HG03060 (cell line): ENCODE data around the gene RPL38.

ENCODE experiments used
- ATAC-seq: cut with Tn5 transposase; IDR thresholded peaks from one replicate; pipeline ENCODE4 v1.9.1; 2021; ENCODE audit warnings: low read depth, moderate number of reproducible peaks; ENCODE audit not compliant: unreplicated experiment

Gene RPL38

GRCh38 chr17:74223901-74224300 is 20.4 kb downstream of the RPL38 start:
- no peak for ATAC-seq

- ATAC-seq: no peak
Observed at GRCh38 chr17:74224959-74225725, 21.7 kb downstream of the RPL38 start.

- no peak for ATAC-seq
Observed at GRCh38 chr17:74226252-74226651, 22.8 kb downstream of the RPL38 start.

- no peak for ATAC-seq
Observed at GRCh38 chr17:74227271-74228080, 24.0 kb downstream of the RPL38 start.

GRCh38 chr17:74228306-74228978 is 25.0 kb downstream of the RPL38 start:
- ATAC-seq: no peak

- ATAC-seq: no peak
Observed at GRCh38 chr17:74230896-74231295, 27.4 kb downstream of the RPL38 start.

GRCh38 chr17:74231928-74232907 is 28.7 kb downstream of the RPL38 start:
- no peak for ATAC-seq

GRCh38 chr17:74233937-74234336 is 30.5 kb downstream of the RPL38 start:
- no peak for ATAC-seq

GRCh38 chr17:74234486-74234885 is 31.0 kb downstream of the RPL38 start:
- ATAC-seq: no peak

GRCh38 chr17:74235040-74235581 is 31.6 kb downstream of the RPL38 start:
- ATAC-seq: no peak

GRCh38 chr17:74235911-74236371 is 32.5 kb downstream of the RPL38 start:
- no peak for ATAC-seq

GRCh38 chr17:74237321-74237720 is 33.8 kb downstream of the RPL38 start:
- no peak for ATAC-seq

- no peak for ATAC-seq
Observed at GRCh38 chr17:74239172-74239571, 35.7 kb downstream of the RPL38 start.

- no peak for ATAC-seq
Observed at GRCh38 chr17:74240618-74241205, 37.2 kb downstream of the RPL38 start.

GRCh38 chr17:74241431-74241830 is 38.0 kb downstream of the RPL38 start:
- ATAC-seq: no peak

GRCh38 chr17:74241847-74242246 is 38.4 kb downstream of the RPL38 start:
- no peak for ATAC-seq

GRCh38 chr17:74243013-74243755 is 39.7 kb downstream of the RPL38 start:
- ATAC-seq: no peak

- ATAC-seq: no peak
Observed at GRCh38 chr17:74244128-74244527, 40.6 kb downstream of the RPL38 start.

GRCh38 chr17:74244548-74244947 is 41.1 kb downstream of the RPL38 start:
- ATAC-seq: no peak
